SU-DHL-6 (cell line): ENCODE results near the gene DMRT1.
"Not testable (repeated sequence)": the region's sequence is repeated elsewhere in the genome, so short reads cannot be mapped to it uniquely, and the experiment has no call there.

Experiments used
- H2AFZ ChIP-seq: fragments of 200-600 bp; sonication (generic); 2 replicates; pipeline ENCODE4 v1.6.1; 2014; ENCODE audit warnings: low read depth, mild to moderate bottlenecking, moderate library complexity, mixed read lengths, antibody characterized with exemption, low read length; ENCODE audit not compliant: severe bottlenecking
- H3F3A ChIP-seq: fragments of 200-600 bp; shearing (Covaris generic); 2 replicates; pipeline ENCODE4 v1.6.0; 2016; ENCODE audit warnings: antibody characterized with exemption, mild to moderate bottlenecking; ENCODE audit not compliant: insufficient read depth
- H3K27ac ChIP-seq: fragments of 200-600 bp; sonication (generic); 2 replicates; pipeline ENCODE4 v1.5.1; 2016; ENCODE audit warnings: low read depth, mild to moderate bottlenecking, low read length, moderate library complexity, mixed read lengths
- H3K27me3 ChIP-seq: fragments of 200-600 bp; sonication (generic), shearing (Covaris generic); 2 replicates; pipeline ENCODE4 v1.6.0; 2014; ENCODE audit warnings: mild to moderate bottlenecking, low read length
- H3K36me3 ChIP-seq: fragments of 200-600 bp; sonication (generic); 2 replicates; pipeline ENCODE4 v1.6.1; 2014; ENCODE audit warnings: mild to moderate bottlenecking, low read length, mixed read lengths
- H3K4me2 ChIP-seq: fragments of 300-600, 200-600 bp; shearing (Covaris generic), sonication (generic); 2 replicates; pipeline ENCODE4 v1.6.0; 2014; ENCODE audit warnings: low read length, low read depth, mild to moderate bottlenecking; ENCODE audit not compliant: poor library complexity, severe bottlenecking
- H3K4me3 ChIP-seq: fragments of 200-600 bp; sonication (generic); 2 replicates; pipeline ENCODE4 v1.5.1; 2014; ENCODE audit warnings: antibody characterized with exemption, low read length, mild to moderate bottlenecking, mixed read lengths; ENCODE audit not compliant: insufficient read depth, poor library complexity, severe bottlenecking
- H3K79me2 ChIP-seq: fragments of 200-600 bp; sonication (generic); 2 replicates; pipeline ENCODE4 v1.6.1; 2014; ENCODE audit warnings: mild to moderate bottlenecking, low read length, moderate library complexity; ENCODE audit not compliant: insufficient read depth
- H3K9ac ChIP-seq: fragments of 200-600 bp; sonication (generic); 2 replicates; pipeline ENCODE4 v1.7.0; 2014; ENCODE audit warnings: mild to moderate bottlenecking, low read length
- H3K9me2 ChIP-seq: fragments of 200-600 bp; sonication (generic); replicated peaks from 2 replicates; pipeline ENCODE4 v1.6.1; 2014; ENCODE audit warnings: low read length; ENCODE audit not compliant: insufficient read depth
- H3K9me3 ChIP-seq: fragments of 200-600 bp; sonication (generic); 2 replicates; pipeline ENCODE4 v1.6.1; 2014; ENCODE audit warnings: low read length, mixed read lengths; ENCODE audit not compliant: insufficient read depth
- H4K20me1 ChIP-seq: fragments of 200-600 bp; sonication (generic); 2 replicates; pipeline ENCODE4 v1.6.1; 2014; ENCODE audit warnings: low read depth, mild to moderate bottlenecking, antibody characterized with exemption, low read length, moderate library complexity, mixed read lengths
- EZH2phosphoT487 ChIP-seq: fragments of 200-600 bp; sonication (generic), shearing (Covaris generic); conservative IDR thresholded peaks from 2 replicates; pipeline ENCODE4 v1.6.1; 2018; ENCODE audit warnings: mild to moderate bottlenecking, antibody characterized with exemption, low read length, moderate library complexity, mixed read lengths
- TF ChIP-seq, protein P1 (sequence below): fragments of 200-600 bp; sonication (generic); IDR thresholded peaks from one replicate; pipeline ENCODE4 v1.5.1; 2017; ENCODE audit warnings: antibody characterized with exemption, mild to moderate bottlenecking, low read length, moderate library complexity; ENCODE audit not compliant: insufficient read depth, poor library complexity, severe bottlenecking

DMRT1 gene

GRCh38 chr9:995192-995591 is 153.7 kb downstream of the DMRT1 start:
- TF ChIP-seq, protein P1, sequence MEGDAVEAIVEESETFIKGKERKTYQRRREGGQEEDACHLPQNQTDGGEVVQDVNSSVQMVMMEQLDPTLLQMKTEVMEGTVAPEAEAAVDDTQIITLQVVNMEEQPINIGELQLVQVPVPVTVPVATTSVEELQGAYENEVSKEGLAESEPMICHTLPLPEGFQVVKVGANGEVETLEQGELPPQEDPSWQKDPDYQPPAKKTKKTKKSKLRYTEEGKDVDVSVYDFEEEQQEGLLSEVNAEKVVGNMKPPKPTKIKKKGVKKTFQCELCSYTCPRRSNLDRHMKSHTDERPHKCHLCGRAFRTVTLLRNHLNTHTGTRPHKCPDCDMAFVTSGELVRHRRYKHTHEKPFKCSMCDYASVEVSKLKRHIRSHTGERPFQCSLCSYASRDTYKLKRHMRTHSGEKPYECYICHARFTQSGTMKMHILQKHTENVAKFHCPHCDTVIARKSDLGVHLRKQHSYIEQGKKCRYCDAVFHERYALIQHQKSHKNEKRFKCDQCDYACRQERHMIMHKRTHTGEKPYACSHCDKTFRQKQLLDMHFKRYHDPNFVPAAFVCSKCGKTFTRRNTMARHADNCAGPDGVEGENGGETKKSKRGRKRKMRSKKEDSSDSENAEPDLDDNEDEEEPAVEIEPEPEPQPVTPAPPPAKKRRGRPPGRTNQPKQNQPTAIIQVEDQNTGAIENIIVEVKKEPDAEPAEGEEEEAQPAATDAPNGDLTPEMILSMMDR, result no peak
- TF ChIP-seq EZH2phosphoT487, result no peak
- H3K79me2 ChIP-seq, result no peaks in the 10 kb centered on the region
- peaks cover 19% of the 10 kb centered on the region for H3F3A ChIP-seq
- no peaks in the 10 kb centered on the region for H3K36me3 ChIP-seq
- H3K9ac ChIP-seq, result no peak overlapping the region
- H3K4me2 ChIP-seq, result no peak overlapping the region
- H2AFZ ChIP-seq, result no peak overlapping the region
- H4K20me1 ChIP-seq, result no peaks in the 10 kb centered on the region
- no peaks in the 10 kb centered on the region for H3K9me2 ChIP-seq
- no peak overlapping the region for H3K27ac ChIP-seq
- peaks cover 5% of the 10 kb centered on the region; the same call in 1 of the 2 replicates for H3K9me3 ChIP-seq
- no peak overlapping the region for H3K4me3 ChIP-seq
- H3K27me3 ChIP-seq, result no peaks in the 10 kb centered on the region

- Histone ChIP-seq H3K9ac (no peak overlapping the region), H3K27ac (no peak overlapping the region), H3F3A (peaks cover 19% of the 10 kb centered on the region), H2AFZ (no peak overlapping the region), H3K9me3 (peaks cover 5% of the 10 kb centered on the region; the same call in 1 of the 2 replicates), H4K20me1 (no peaks in the 10 kb centered on the region), H3K4me2 (no peak overlapping the region), H3K9me2 (no peaks in the 10 kb centered on the region), H3K27me3 (no peaks in the 10 kb centered on the region), H3K4me3 (no peak overlapping the region), H3K36me3 (no peaks in the 10 kb centered on the region), H3K79me2 (no peaks in the 10 kb centered on the region)
- TF ChIP-seq EZH2phosphoT487, result no peak
These were observed 154.3 kb downstream of the DMRT1 start for GRCh38 chr9:995781-996180.

DNA sequence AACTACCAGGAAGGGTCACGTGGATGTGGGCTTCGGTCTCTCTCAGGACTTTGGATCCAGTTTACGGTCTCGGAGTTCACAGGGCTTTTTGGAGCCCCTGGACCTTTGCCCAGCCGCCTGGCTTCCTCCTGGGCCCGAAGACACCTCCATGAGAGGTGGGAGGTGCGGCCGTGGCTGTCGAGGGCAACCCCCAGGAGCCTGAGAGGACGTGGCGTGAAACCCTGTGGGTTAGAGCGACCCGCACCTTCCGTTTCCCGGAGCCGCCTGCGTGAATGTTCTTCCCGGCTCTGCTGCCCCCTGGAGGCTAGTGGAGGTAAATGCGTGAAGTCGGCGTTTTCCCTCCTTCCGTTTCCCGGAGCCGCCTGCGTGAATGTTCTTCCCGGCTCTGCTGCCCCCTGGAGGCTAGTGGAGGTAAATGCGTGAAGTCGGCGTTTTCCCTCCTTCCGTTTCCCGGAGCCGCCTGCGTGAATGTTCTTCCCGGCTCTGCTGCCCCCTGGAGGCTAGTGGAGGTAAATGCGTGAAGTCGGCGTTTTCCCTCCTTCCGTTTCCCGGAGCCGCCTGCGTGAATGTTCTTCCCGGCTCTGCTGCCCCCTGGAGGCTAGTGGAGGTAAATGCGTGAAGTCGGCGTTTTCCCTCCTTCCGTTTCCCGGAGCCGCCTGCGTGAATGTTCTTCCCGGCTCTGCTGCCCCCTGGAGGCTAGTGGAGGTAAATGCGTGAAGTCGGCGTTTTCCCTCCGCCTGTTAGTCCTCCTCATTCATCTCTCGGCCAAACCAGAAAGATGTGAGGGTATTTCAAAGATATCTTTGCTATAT is 157.0 kb downstream of the DMRT1 start:
- not testable (repeated sequence) for H3K36me3 ChIP-seq, H3K9me2 ChIP-seq, H3K79me2 ChIP-seq, H3K9me3 ChIP-seq, H3K4me3 ChIP-seq, H3K27me3 ChIP-seq, H4K20me1 ChIP-seq, H3K27ac ChIP-seq, H3K9ac ChIP-seq
- peak overlapping the region; percentile 19 for H2AFZ ChIP-seq
- TF ChIP-seq, protein P1, result peak; percentile 78
- H3K4me2 ChIP-seq, result peak overlapping the region; percentile 45
- H3F3A ChIP-seq, result peaks cover 19% of the 10 kb centered on the region

GRCh38 chr9:1001838-1002237 is 160.3 kb downstream of the DMRT1 start:
- Histone ChIP-seq H2AFZ (no peak overlapping the region), H3K27me3 (no peaks in the 10 kb centered on the region), H3K4me3 (no peak overlapping the region), H3K9me3 (peaks cover 5% of the 10 kb centered on the region; the same call in 1 of the 2 replicates), H3K79me2 (no peaks in the 10 kb centered on the region), H4K20me1 (no peaks in the 10 kb centered on the region), H3K4me2 (no peak overlapping the region), H3K27ac (no peak overlapping the region), H3K9ac (no peak overlapping the region), H3K36me3 (no peaks in the 10 kb centered on the region), H3K9me2 (no peaks in the 10 kb centered on the region), H3F3A (peaks cover 14% of the 10 kb centered on the region)
- TF ChIP-seq EZH2phosphoT487, result no peak
- TF ChIP-seq, protein P1, result no peak
